SK-N-SH (cell line): ENCODE measurements around the gene KMT5B.

Experiments
- CTCF ChIP-seq: fragments of 200-600 bp; sonication (generic); IDR thresholded peaks from 2 replicates; pipeline ENCODE4 v1.6.1; 2017; ENCODE audit warnings: antibody characterized with exemption, mild to moderate bottlenecking, moderate library complexity
- REST ChIP-seq: IDR thresholded peaks from 2 replicates; pipeline ENCODE4 v1.6.1; 2012; ENCODE audit warnings: mild to moderate bottlenecking, low read depth, low read length, moderate library complexity
- SIN3A ChIP-seq: IDR thresholded peaks from 2 replicates; pipeline ENCODE4 v1.6.1; 2012; ENCODE audit warnings: low read depth, mild to moderate bottlenecking, low read length, moderate library complexity, borderline replicate concordance
- SMC3 ChIP-seq: IDR thresholded peaks from 2 replicates; pipeline ENCODE4 v1.6.1; 2012; ENCODE audit warnings: low read depth, low read length, improper control_type of control experiment

- TF ChIP-seq CTCF: no peak
- TF ChIP-seq SIN3A: no peak
- no peak for TF ChIP-seq SMC3
- no peak for TF ChIP-seq REST
These were observed 2.0 kb upstream of the KMT5B start for GRCh38 chr11:68215087-68215445.
